ENCODE measurements around the gene DNM2. TPM values are rescaled to one million over a fixed set of nuclear protein-coding genes. Genes with fewer than 3 reads are reported as not detected.

Gene DNM2
- total and polyA plus RNA-seq, 10 of the 15 experiments (the other 5 are each of a cell fraction or from before 2014, with no cell fraction given): 1.2 to 146 (median 68.9) TPM

GRCh38 chr19:10870955-10871603 is 153.2 kb downstream of the DNM2 start, which contains the start of gene CARM1 (continued):
- TF ChIP-seq, protein P1, sequence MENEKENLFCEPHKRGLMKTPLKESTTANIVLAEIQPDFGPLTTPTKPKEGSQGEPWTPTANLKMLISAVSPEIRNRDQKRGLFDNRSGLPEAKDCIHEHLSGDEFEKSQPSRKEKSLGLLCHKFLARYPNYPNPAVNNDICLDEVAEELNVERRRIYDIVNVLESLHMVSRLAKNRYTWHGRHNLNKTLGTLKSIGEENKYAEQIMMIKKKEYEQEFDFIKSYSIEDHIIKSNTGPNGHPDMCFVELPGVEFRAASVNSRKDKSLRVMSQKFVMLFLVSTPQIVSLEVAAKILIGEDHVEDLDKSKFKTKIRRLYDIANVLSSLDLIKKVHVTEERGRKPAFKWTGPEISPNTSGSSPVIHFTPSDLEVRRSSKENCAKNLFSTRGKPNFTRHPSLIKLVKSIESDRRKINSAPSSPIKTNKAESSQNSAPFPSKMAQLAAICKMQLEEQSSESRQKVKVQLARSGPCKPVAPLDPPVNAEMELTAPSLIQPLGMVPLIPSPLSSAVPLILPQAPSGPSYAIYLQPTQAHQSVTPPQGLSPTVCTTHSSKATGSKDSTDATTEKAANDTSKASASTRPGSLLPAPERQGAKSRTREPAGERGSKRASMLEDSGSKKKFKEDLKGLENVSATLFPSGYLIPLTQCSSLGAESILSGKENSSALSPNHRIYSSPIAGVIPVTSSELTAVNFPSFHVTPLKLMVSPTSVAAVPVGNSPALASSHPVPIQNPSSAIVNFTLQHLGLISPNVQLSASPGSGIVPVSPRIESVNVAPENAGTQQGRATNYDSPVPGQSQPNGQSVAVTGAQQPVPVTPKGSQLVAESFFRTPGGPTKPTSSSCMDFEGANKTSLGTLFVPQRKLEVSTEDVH (IDR thresholded peaks at IDR 0.05; ENCODE audit: low read depth, partially characterized antibody): no peak
- TF ChIP-seq NRF1 (conservative IDR thresholded peaks at IDR 0.05; ENCODE audit: low read depth, low read length) (peak; percentile 33; the same call in 1 of the 2 replicates), IKZF2 (IDR thresholded peaks at IDR 0.05) (no peak), ZNF217 (IDR thresholded peaks at IDR 0.05) (no peak), USF1 (IDR thresholded peaks at IDR 0.05; ENCODE audit: borderline replicate concordance, extremely low read length, insufficient read depth, low read depth, low read length) (no peak), POU2F2 (IDR thresholded peaks at IDR 0.05; ENCODE audit: borderline replicate concordance, low read depth, low read length) (no peak), RELB (IDR thresholded peaks at IDR 0.05; ENCODE audit: low read depth) (no peak), MEF2A (IDR thresholded peaks at IDR 0.05; ENCODE audit: insufficient read depth, low read depth, low read length) (no peak), NBN (IDR thresholded peaks at IDR 0.05) (no peak), ASH2L (IDR thresholded peaks at IDR 0.05; ENCODE audit: borderline replicate concordance, low read depth) (no peak), PKNOX1 (IDR thresholded peaks at IDR 0.05) (no peak), SIX5 (IDR thresholded peaks at IDR 0.05; ENCODE audit: low read depth, low read length, severe bottlenecking) (peak; percentile 15), FOXK2 (IDR thresholded peaks at IDR 0.05) (no peak), CREB1 (IDR thresholded peaks at IDR 0.05; ENCODE audit: low read depth) (peak; percentile 89)
- TF ChIP-seq, protein P2, sequence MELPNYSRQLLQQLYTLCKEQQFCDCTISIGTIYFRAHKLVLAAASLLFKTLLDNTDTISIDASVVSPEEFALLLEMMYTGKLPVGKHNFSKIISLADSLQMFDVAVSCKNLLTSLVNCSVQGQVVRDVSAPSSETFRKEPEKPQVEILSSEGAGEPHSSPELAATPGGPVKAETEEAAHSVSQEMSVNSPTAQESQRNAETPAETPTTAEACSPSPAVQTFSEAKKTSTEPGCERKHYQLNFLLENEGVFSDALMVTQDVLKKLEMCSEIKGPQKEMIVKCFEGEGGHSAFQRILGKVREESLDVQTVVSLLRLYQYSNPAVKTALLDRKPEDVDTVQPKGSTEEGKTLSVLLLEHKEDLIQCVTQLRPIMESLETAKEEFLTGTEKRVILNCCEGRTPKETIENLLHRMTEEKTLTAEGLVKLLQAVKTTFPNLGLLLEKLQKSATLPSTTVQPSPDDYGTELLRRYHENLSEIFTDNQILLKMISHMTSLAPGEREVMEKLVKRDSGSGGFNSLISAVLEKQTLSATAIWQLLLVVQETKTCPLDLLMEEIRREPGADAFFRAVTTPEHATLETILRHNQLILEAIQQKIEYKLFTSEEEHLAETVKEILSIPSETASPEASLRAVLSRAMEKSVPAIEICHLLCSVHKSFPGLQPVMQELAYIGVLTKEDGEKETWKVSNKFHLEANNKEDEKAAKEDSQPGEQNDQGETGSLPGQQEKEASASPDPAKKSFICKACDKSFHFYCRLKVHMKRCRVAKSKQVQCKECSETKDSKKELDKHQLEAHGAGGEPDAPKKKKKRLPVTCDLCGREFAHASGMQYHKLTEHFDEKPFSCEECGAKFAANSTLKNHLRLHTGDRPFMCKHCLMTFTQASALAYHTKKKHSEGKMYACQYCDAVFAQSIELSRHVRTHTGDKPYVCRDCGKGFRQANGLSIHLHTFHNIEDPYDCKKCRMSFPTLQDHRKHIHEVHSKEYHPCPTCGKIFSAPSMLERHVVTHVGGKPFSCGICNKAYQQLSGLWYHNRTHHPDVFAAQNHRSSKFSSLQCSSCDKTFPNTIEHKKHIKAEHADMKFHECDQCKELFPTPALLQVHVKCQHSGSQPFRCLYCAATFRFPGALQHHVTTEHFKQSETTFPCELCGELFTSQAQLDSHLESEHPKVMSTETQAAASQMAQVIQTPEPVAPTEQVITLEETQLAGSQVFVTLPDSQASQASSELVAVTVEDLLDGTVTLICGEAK (IDR thresholded peaks at IDR 0.05; ENCODE audit: borderline replicate concordance): no peak
- TF ChIP-seq, protein P3, sequence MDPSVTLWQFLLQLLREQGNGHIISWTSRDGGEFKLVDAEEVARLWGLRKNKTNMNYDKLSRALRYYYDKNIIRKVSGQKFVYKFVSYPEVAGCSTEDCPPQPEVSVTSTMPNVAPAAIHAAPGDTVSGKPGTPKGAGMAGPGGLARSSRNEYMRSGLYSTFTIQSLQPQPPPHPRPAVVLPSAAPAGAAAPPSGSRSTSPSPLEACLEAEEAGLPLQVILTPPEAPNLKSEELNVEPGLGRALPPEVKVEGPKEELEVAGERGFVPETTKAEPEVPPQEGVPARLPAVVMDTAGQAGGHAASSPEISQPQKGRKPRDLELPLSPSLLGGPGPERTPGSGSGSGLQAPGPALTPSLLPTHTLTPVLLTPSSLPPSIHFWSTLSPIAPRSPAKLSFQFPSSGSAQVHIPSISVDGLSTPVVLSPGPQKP (IDR thresholded peaks at IDR 0.05; ENCODE audit: low read depth, low read length): no peak
